GOT3 (cell line): ENCODE results near the gene NUFIP2.
"Not testable (repeated sequence)": the region's sequence is repeated elsewhere in the genome, so short reads cannot be mapped to it uniquely, and the experiment has no call there.

Source experiments
- DNase-seq: peaks from one replicate; lab custom pipeline; 2025; ENCODE audit warnings: mixed read lengths; lab: John Stamatoyannopoulos, UW

The NUFIP2 gene

DNA sequence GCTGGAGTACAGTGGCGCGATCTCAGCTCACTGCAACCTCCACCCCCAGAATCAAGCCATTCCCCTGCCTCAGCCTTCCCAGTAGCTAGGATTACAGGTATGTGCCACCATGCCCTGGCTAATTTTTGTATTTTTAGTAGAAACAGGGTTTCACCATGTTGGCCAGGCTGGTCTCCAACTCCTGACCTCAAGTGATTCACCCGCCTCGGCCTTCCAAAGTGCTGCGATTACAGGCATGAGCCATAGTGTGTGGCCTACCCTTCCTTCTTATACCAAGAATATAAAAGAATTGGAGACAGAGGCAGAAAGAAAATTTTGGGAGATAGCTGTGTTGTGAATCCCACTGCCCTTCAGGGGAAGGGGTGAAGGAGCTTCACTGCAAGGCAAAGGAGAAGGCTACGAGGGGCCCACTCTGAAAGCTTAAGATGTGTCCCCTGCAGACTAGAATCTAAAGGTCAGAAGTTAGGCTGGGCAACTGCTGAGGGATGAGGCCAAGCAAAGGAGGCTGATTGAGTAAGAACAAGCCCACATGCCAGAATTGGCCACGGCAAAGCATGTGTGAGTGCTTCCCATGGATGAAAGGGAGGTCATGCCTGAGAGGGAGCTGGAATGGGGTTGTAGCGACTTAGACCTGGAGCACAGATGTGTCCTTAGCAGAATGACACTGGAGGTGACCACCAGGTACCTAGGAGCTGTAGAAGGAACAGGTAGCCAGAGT is 55.7 kb downstream of the NUFIP2 start:
- no peak for DNase-seq

DNA sequence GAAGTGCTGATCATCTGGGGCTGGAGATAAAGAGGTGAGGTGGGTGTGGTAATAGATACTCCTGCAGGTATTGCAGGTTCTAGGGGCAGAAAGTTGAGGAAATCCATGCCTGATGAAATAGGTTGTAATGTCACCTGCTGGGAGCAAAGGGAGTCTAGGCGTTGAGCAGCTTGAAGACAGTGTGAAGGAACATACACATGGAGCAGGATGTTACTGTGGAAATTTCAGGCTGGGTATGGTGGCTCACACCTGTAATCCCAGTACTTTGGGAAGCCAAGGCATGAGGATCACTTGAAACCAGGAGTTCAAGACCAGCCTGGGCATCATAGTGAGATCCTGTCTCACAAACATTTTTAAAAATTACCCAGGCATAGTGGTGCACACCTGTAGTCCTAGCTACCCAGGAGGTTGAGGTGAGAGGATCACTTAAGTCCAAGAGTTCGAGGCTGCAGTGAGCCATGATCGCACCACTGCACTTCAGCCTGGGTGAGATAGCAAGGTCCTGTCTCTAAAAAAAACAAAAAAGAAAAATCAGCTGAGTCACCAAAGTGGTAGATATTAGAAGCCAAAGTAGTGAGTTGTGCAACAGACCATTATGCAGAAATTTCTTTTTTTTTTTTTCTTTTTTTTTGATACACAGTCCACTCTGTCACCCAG is 56.3 kb downstream of the NUFIP2 start:
- DNase-seq, result no peak

DNA sequence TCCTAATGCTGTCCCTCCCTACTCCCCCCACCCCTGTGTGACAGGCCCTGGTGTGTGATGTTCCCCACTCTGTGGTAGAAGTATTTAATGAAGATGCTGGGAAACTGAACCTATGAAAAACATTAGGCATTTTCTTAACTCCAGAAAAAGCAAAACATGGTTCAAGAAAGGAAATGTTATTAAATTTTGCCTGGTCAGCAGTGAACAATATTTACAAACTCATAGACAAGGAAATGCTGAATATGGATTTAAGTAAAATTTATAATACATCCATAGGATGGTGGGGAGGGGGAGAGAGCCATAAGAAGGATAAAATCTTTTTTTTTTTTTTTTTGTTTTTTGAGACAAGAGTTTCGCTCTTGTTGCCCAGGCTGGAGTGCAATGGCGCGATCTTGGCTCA is 58.0 kb downstream of the NUFIP2 start:
- DNase-seq, result no peak

DNA sequence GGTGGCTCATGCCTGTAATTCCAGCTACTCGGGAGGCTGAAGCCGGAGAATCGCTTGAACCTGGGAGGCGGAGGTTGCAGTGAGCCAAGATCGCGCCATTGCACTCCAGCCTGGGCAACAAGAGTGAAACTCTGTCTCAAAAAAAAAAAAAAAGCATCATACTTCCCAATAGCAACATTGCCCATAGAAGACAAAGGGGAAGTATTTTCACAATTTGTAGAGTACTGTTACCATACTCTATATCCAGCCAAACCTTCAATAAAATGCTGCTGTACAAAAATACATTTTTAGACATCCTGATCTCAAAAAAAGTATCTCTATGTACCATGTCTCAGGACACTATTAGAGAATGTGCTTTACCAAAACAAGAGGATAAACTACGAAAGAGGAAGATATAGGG is 59.0 kb downstream of the NUFIP2 start:
- DNase-seq, result not testable (repeated sequence)

DNA sequence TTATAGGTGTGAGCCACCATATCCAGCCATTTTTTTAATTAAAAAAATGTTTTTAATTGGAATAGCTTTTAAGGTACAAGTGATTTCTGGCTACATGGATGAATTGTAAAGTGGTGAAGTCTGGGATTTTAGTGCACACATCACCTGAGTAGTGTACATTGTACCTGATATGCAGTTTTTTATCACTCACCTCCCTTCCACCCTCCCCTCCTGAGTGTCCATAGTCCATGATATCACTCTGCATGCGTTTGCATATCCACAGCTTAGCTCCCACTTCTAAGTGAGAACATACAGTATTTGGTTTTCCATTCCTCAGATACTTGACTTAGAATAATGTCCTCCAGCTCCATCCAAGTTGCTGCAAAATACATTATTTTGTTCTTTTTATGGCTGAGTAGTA is 60.6 kb downstream of the NUFIP2 start:
- DNase-seq, result no peak

DNA sequence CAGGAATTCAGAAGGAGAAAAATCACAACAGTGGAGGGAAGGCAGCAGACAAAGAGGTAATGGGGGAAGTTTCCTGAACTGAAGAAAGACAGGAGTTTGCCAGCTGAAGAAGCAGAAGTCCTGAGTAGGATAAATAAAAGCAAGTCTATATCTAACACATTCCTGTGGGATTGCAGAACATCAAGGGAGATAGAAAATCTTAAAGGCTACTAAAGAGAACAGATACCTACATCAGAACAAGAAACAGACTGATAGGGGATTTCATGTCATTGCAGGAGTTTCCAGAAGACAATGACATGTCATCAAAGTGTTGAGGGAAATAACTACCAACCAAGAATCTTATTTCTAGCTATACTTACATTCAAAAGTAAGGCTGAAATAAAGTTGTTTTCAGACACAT is 68.6 kb downstream of the NUFIP2 start:
- DNase-seq, result no peak

DNA sequence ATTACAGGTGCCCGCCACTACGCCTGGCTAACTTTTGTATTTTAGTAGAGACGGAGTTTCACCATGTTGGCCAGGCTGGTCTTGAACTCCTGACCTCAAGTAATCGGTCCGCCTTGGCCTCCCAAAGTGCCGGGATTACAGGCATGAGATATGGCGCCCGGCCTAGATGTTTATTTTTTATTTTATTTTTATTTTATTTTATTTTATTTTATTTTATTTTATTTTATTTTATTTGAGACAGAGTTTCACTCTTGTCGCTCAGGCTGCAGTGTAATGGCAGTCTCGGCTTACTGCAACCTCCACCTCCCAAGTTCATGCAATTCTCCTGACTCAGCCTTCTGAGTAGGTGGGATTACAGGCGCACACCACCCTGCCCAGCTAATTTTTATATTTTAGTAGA is 72.6 kb downstream of the NUFIP2 start:
- DNase-seq, result not testable (repeated sequence)

DNA sequence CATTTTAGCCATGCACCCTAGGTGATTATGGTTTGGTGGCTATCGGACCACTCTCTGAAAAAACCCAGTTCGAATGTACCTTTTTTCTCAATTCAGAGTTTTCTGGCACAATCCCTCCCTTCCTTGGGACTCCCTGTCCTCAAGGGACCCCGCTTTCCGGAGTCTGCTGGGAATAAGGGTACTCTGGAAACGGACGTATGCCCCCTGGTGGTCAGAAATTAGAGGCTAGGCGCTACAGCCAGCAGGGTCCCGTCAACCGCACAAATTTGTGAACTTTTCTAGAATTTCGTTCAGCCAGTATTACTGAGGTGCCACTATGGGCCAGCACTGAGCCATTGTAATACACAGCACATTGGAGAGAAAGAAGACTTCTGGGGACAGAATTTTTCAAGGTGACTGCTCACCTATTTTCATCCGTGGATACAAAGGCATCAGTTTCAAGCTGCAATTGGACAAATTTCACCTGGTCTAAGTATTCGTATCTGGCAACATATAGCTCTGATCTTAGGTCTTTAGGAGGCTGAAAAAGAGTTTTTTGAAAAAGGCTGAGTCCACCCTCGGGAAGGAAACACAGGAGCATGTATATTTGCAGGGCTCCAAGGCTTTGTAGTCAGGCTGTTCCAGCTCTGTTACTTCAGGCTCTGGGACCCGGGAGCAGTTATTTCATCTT is 74.4 kb downstream of the NUFIP2 start:
- DNase-seq, result peak; percentile 23

DNA sequence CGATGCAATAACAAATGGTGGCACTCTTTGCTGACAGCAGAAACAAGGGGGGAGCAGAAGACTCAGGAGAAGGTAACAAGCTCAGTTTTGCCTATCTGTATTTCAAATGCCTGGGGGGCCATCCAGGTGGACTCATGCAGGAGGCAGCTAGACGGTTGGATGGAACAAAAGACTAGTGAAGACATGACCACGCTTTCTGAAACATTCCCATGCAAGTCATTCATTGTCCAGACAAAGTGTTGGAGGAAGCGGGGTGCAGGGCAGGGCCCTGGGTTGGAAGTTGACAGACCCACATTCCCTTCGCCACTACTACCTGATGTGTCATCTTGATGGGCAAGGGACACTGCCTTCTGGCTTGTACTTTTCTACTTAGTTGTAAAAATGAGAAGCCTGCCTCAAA is 77.1 kb downstream of the NUFIP2 start:
- no peak for DNase-seq

DNA sequence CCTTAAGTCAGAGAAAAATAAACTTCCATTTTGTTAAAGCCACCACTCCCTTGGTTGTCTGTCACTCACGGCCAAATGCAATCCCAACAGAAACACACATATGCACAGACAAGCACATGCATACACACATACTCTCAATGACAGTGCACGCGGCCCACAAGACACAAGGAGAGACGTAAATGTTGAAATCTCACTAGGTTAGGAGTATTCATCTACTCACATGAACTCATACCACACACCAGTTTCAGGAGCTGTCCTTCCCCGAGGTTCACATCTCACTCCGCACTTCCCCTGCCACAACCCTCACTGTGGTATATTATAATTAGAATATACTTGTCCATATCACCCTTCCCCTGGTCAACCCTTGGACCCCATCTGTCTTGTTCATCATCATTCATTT is 77.8 kb downstream of the NUFIP2 start:
- no peak for DNase-seq

DNA sequence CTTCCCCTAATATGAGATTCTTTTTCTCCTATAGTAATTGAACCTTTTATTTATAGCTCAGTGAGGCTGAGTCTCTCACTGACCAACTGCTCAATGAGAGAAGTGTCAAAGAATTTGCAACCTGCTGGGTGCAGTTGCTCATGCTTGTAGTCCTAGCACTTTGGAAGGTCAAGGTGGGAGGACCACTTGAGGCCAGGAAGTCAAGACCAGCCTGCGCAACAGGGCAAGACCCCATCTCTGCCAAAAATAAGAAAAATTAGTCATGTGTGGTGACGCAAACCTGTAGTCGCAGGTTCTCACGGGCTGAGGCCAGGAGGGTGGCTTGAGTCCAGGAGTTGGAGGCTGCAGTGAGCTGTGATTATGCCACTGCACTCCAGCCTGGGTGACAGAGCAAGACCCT is 78.2 kb downstream of the NUFIP2 start:
- DNase-seq, result no peak

DNA sequence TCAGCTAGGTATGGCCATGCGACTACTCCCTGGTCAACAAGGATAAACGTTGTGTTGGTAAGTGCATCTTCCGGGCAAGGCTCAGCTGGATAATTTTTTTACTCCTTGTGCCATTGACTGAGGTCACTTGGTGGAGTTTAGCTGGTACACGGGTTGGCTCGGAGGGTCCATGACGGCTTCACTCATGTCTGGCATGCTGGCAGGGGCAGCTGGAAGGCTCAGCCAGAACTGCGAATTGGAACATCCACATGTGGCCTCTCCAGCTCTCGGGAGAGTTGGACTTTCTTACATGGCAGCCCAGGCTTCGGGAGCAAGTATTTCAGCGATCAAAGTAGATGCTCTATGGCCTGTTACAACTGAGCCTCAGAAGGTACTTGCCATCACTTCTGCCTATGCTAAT is 78.8 kb downstream of the NUFIP2 start:
- no peak for DNase-seq

DNA sequence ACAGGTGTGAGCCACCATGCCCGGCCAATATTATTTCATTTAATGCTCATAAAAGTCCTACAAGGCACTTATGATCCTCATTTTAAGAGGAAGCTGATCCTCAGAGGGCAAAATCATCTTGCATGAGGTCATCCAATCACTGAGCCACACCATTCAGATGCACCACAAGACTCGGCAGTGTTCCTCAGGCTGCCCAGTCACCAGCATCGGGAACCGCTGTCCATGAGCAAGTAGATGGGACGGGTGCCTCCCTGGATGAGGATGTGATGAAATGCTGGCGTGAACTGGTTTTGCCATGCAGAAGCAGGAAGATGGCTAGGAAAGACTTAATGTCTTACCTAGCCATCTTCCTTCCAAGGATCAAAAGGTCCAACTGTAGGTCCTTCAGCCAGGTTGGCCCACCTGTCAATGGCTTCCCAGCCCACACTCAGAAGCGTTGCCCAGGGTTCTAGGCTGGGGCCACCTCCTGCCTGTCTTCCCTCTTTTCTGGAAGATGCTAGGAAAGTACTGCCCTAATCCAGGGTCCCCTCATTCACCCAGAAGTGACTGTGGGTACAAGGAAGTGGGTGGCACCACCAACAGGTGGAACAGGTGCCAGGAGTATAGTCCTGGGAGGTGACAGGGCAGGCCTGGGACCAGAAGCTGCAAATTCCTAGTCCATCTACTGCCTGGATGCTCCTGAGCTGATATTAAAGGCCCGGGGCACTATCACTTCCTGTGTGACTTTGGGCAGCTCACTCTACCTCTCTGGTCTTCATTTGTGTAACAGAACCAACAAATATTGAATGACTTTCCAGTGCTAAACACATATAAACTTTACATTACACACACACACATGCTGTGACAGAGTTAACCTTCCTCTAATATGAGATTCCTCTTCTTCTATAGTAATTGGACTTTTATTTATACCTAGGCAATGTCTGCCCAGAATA is 79.5 kb downstream of the NUFIP2 start:
- no peak for DNase-seq

DNA sequence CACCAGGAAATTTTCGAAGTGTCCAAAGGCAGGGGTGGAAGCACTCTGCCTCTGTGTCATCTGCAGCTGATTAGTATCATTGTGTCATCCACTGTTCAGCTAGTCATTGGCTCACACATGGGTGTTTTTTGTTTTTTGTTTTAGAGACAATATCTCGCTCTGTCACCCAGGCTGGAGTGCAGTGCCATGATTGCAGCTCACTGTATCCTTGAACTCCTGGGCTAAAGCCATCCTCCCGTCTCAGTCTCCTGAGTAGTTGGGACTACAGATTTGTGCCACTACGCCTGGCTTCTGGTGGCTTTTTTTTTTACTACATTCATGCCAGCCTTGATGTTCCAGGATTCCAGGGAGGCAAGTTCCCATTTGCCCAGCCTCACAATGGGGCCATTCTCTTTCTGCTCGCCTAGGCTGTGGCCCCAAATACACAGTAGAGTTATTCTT is 81.2 kb downstream of the NUFIP2 start:
- no peak for DNase-seq

DNA sequence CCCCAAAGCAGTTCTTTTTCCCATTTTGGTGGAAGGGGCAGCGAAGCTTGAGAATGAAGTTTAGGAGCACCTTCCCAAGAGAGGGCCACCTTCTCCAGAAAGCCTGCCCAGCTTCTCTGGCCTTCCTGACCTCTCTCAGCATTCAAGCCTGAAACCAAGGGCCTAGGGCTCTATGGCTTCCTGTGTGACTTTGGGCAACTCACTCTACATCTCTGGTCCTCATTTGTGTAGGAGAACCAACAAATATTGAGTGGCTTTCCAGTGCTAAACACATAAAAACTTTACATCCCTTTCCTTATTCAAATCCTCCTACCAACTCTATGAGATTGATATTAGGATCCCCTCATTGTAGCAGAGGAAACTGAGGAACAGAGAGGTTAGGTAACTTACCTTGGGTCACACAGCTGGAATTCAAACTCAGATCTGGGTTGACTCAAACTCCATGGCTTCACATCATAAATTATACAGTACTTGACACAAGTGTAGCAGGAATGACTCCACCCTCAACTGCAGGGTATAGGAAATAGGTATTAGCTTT is 81.8 kb downstream of the NUFIP2 start:
- no peak for DNase-seq

DNA sequence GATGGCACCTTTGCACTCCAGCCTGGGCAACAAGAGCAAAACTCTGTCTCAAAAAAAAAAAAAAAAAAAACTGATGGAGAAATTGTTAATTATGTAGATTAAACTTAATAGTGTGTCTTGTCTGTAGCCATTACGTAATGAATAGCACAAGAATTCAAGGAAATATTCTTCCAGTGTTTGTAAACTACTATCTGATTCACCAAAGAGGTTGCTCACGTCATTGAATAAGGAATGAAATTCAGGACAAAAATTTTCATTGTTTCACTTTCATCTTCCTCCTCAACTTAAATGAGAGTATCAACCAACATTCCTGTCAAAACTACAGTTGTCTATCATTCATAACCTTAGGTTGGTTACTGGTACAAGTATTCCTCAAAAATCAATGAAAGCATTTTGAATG is 83.1 kb downstream of the NUFIP2 start:
- no peak for DNase-seq

DNA sequence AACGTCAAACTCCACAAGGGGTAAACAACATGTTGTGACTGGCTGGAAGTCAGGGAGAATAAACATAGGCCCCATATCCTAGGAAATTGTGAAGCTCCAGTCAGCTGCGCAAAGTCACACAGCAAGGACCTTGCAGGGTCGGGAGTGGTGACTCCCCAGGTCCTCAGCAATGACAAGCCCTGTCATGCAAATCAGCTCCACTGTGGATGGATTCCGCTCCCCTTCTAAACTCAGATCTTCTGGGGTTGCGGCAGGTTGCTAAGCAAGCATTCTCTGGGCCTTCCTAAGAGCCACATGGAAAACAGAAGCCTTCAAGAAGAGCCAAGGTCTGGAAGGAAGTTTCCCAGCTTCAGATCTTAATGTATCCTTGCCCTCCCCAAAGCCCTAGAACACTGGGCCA is 84.9 kb downstream of the NUFIP2 start:
- no peak for DNase-seq

DNA sequence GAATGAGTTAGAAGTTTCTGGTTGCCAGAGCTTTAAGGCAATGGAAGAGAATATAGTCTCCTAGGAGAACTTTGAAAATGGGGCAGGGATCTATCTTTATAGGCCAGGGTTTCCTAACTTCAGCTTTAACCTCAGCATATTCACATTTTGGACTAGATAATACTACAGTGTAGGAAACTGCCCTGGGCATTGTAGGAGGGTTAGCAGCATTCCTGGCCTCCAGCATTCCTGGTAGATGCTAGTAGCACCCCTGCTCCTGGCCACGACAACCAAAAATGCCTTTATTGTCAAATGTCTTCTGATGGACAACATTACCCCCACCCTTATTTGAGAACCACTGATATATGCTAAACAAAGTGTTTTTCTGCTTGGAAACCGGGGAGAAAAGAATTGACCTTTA is 86.0 kb downstream of the NUFIP2 start:
- DNase-seq, result no peak
